HG03039 (cell line): Measurements from ENCODE around the gene PNPLA7.
"Not testable (repeated sequence)": the region's sequence is repeated elsewhere in the genome, so short reads cannot be mapped to it uniquely, and the experiment has no call there.

Source experiments
- ATAC-seq: cut with Tn5 transposase; IDR thresholded peaks from one replicate; pipeline ENCODE4 v1.9.1; 2021; ENCODE audit warnings: mild to moderate bottlenecking, moderate library complexity; ENCODE audit not compliant: unreplicated experiment

The PNPLA7 gene

DNA sequence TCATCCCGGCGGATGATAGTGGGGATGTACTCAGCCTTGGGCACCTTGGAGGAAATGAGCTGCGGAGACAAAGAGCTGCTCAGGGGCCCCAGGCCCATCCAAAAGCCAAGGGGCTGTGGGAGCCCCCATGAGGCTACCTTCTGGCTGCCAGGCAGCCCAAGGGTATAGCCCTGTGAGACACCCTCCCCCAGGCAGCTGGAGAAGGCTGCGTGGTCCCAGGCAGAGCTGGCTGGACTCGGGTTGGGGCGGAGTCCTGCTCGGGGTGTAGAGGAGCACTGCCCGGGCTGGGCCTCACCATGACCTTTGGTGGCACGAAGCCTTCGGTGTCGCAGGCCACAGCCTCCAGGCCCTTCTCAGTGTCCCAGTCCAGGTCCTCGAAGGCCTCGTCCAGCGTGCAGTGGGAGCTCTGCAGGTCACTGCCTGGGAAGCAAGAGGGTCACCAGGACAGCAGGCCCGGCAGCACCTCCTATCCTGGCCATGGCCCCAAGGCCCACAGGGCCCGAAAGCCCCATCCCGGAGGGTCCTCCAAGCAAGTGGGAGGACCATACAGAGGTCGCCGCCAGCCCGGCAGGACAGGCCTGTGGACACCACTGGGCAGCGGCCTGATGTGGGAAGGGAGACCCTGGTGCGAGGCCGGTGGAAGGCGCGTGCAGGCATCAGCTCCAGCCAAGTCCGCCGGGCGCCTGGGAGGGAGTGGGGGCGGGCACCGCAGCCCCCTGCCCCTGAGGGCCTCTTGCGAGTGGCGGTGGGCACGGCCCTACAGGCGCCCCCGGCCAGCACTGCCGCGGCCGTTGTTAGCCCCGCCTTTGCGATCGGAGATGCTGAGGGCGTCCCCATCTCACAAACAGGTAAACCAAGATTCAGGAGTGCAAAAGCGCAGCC lies 97.2 kb downstream of the PNPLA7 start:
- ATAC-seq, result no peak

DNA sequence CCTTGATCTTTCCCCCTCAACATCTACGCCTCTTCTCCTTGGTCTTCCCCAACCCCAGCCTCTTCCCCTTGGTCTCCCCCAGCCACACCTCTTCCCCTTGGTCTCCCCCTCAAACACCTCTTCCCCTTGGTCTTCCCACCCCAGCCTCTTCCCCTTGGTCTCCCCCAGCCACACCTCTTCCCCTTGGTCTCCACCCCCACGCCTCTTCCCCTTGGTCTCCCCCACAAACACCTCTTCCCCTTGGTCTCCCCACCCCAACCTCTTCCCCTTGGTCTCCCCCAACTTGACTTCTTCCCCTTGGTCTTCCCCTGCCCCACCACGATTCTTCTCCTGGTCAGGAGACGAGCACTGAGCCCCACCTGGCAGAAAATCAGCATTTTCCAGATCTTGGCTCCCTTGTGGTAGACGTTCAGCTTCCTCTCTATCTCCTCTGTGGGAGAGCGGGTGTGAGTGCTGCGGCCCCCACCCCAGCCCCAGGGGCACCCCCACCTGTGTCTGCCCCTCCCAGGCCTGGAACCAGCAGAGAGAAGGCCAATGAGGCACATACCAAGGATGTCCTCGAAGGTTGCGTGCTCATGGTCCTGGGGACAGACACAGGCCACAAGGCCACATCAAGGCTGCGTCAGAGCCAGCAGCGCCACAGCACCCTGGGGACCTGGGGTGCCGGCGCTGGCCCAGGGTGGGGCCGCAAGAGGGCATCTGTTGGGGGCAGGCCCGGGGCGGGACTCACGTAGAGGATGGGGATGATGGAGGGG lies 98.0 kb downstream of the PNPLA7 start:
- no peak for ATAC-seq

DNA sequence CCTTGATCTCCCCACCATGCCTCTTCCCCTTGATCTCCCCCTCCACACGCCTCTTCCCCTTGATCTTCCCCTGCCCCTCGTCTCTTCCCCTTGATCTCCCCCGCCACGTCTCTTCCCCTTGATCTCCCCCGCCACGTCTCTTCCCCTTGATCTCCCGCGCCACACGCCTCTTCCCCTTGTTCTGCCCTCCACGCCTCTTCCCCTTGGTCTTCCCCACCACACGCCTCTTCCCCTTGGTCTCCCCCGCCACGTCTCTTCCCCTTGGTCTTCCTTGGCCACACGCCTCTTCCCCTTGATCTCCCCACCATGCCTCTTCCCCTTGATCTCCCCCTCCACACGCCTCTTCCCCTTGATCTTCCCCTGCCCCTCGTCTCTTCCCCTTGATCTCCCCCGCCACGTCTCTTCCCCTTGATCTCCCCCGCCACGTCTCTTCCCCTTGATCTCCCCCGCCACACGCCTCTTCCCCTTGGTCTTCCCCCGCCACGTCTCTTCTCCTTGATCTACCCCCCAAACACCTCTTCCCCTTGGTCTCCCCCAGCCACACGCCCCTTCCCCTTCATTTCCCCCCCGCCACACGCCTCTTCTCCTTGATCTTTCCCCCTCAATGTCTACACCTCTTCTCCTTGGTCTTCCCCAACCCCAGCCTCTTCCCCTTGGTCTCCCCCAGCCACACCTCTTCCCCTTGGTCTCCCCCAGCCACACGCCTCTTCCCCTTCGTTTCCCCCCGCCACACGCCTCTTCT lies 98.8 kb downstream of the PNPLA7 start:
- ATAC-seq, result not testable (repeated sequence)

DNA sequence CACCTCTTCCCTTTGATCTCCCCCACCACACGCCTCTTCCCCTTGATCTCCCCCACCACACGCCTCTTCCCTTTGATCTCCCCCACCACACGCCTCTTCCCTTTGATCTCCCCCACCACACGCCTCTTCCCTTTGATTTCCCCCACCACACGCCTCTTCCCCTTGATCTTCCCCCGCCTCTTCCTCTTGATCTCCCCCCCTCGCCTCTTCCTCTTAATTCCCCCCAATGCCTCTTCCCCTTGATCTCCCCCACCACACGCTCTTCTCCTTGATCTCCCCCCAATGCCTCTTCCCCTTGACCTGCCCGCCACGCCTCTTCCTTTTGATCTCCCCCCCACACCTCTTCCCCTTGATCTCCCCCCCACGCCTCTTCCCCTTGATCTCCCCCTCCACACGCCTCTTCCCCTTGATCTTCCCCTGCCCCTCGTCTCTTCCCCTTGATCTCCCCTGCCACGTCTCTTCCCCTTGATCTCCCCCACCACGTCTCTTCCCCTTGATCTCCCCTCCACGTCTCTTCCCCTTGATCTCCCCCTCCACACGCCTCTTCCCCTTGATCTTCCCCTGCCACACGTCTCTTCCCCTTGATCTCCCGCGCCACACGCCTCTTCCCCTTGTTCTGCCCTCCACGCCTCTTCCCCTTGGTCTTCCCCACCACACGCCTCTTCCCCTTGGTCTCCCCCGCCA lies 99.5 kb downstream of the PNPLA7 start:
- not testable (repeated sequence) for ATAC-seq

DNA sequence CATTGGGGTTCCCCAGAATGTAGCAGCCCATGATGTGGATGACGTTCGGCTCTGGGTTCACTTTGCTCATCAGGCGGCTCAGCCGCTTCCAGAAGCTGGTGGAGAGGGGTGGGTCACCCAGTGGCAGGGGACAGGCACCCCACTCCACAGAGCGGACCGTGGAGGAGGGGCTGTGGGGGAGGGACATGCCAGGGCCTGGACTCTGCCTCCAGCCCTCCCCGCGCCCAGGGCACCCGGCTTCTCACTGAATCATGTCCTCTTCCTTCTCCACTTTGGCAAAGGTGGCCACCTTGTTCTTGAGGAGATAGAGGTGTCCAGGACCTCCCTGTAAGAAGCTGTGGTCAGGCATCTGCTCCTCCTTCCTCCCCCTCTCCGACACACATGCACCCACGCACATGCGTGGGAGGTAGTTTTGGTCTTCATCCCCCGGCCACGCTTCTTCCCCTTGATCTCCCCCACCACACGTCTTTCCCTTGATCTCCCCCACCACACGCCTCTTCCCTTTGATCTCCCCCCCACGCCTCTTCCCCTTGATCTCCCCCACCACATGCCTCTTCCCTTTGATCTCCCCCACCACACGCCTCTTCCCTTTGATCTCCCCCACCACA lies 100.2 kb downstream of the PNPLA7 start:
- no peak for ATAC-seq

DNA sequence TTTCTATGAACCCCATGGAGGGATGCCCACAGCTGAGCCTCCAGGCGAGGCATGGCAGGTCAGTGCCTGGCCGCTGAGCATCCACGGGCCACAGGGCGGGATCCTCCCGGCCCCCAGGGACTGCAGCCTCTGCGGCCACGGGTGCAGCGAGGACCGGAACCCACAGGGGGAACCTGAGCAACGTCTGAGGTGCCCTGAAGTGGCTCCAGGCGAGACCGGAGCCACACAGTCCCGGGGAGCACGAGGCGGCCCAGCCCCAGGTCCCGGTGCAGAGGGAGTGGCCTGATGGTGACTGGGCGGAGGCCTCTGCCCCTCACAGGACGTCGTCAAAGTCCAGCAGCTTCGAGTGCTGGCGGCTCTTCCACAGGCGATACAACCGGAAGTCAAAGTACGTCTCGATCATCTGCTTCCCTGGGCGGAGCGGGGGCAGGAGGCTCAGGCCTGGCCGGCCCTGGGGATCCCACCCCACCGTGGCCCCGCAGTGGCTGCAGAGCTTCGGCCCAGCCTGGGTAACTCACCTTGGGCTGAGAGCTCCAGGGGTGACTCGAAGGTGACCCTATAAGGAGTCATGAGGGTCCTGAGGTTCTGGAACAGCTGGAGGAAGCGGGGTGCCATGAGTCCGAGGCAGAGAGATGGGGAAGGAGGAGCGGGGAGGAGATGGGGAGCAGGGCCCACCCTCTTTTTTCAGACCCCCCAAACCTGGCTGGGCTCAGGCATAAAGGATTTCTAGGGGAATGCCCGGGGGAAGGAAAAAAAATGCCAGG lies 100.9 kb downstream of the PNPLA7 start:
- ATAC-seq, result no peak

DNA sequence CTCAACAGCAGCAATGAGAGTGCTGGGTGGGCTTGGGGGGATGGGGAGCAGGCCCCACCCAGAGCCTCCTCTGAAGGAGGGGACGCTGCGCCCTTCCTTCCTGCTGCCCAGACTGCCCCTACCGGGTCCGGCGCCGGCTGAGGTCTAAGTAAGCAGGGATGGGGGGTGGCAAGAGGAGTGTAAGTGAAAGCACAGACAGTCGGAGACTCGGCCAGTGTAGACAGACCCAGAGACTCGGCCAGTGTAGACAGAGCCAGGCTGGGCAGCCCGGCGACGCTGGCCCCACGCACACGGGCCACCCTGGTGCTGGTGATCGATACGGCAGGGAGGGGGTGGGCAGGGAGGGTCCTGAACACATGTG lies 101.6 kb downstream of the PNPLA7 start:
- no peak for ATAC-seq

DNA sequence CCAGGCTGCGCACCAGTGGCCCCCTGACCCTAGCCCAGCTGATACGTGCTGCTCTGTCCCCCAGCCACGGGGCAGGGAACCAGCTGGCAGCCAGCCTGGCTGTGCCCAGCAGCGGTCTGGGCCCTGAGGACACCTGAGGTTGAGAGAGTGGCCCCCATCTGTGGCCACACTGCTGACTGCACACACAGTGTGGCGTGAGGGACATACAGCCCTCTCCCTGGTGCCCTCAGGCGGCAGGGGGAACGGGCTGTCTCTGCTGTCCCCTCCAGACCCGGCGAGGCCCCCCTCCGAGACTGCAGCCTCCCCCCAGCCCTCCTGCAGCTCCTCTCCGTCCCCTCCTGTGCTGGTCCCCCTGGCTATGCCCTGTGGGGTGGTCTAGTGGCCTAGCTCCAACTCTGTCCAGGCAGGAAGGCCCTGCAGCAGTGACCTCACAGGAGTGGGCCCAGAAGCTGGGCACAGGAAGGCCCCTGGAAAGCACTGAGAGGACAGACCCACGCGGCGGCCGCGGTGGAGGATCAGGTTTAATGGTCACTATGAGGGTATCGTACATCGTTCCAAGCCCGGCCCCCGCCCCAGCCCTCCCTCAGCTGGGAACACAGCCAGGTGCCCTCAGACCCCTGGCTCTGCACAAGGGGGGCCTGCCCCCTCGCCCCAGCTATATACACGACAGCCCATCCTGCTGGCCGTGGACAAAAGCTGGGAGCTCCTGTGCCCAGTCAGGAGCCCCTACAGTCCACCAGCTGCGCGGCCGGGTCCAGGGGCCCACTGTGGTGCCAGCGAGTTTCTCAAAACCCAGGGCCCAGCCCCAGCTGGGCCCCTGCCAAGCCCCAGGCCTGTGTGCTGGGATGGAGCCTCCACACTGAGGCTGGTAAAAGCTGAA lies 102.2 kb downstream of the PNPLA7 start:
- ATAC-seq, result no peak

DNA sequence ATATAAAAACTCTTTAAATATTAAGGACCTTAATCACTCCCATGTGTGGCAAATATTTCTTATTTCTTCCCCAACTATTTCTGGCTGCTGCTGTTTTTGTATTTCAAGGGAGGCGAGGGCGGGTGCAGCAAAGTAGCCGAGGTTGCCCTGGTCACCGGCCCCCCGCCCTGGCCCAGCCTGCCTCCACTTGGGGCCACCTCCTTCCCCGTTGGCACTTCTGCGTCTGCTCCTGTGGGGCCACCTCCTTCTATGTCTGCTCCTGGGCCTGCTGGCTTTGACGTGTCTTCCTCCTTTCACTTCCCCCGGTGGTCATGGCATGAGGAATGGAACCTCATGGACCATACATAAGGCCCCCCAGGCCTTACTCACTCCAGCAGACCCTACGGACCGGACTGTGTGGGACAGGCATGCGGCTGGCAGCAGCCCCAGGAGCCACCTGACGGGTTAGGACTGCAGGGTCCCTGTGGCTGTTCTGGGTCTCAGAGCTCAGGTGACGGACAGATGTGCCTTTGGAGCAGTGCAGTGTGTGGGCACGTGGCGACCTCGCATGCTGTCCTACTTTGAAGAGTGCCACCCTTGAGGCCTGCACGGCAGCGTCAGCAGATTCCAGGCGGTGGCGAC lies 103.2 kb downstream of the PNPLA7 start:
- no peak for ATAC-seq

DNA sequence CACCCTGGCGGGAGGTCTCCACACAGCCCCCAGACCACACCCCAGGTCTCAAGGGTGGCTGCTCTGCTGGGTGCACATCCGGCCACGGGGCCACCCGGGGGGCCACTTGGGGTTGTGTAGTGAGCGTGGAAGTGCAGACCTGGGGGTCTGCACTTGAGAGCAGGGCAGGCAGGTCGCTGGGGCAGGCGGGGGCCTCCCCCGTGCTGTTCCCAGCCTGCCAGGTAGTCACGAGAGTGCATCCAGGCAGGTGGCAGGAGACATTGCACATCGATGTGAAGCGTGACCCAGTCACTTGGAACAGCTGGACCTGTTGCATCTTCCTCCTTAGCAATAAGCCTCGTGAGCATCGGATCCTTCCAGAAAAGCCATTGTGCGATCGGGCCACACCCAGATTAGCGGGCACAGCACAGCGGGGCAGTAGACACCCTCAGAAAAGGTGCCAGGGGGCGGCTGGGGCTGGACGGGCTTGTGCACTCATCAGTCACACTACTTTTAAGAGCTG lies 104.2 kb downstream of the PNPLA7 start:
- no peak for ATAC-seq

DNA sequence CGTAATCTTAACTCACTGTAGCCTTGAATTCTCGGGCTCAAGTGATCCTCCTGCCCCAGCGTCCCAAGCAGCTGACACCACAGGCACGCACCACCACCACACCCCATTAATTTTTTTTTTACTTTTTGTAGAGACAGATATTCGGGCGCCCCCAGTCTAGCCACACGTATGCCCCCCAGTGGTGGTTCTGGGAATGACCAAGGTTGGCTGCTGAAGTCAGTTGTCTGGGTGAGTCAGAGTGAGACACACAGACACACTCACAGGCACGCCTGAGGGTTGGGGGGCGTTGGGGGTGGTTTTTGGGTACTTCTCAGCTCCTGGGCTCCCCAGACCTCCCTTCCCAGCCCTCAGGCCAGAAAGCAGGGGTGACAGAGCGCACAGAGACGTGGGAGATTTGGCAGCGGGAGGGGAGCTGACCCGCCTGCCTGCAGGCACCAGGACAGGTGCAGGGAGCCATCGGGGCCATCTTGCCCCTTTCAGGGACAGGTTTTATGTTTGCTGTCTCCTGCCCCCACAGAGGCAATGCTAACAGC lies 104.9 kb downstream of the PNPLA7 start:
- no peak for ATAC-seq

DNA sequence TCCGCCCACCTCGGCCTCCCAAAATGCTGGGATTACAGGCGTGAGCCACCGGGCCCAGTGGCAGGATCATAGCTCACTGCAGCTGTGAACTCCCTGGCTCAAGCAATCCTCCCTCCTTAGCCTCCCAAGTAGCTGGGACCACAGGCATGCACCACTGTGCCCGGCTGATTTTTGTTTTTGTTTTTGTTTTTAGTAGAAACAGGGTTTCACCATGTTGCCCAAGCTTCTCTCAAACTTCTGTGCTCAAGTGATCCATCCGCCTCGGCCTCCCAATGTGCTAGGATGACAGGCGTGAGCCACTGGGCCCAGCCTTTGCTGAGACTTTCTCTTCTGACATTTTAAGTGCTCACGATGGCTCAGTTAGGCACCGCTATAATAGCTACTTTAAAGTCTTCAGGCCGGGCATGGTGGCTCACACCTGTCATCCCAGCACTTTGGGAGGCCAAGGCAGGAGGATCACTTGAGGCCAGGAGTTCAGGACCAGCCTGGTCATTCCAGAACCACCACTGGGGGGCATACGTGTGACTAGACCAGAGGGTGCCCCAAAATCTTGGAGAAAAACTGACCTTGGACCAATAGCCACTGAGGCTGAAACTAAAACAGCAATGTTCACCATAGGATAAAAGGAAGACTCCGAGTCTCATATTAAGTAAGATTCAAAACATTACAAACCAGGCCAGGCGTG lies 106.0 kb downstream of the PNPLA7 start:
- no peak for ATAC-seq

DNA sequence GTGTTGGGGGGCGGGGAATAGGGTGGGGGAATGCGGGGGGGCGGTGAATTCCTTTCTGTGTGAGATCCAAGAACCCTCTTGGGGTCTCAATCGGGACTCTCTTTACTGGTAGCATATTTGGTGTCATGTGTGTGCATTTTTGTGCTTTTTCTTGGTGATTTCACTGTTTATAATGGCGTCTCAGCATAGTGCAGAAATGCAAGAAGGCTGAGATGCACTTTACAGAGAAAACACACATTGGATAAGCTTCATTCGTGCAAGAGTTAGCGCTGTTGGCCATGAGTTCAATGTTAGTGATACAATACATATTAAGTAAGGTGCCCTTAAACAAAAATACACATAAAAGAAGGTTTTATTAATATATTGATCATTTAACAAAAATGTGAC lies 108.3 kb downstream of the PNPLA7 start:
- ATAC-seq, result no peak

DNA sequence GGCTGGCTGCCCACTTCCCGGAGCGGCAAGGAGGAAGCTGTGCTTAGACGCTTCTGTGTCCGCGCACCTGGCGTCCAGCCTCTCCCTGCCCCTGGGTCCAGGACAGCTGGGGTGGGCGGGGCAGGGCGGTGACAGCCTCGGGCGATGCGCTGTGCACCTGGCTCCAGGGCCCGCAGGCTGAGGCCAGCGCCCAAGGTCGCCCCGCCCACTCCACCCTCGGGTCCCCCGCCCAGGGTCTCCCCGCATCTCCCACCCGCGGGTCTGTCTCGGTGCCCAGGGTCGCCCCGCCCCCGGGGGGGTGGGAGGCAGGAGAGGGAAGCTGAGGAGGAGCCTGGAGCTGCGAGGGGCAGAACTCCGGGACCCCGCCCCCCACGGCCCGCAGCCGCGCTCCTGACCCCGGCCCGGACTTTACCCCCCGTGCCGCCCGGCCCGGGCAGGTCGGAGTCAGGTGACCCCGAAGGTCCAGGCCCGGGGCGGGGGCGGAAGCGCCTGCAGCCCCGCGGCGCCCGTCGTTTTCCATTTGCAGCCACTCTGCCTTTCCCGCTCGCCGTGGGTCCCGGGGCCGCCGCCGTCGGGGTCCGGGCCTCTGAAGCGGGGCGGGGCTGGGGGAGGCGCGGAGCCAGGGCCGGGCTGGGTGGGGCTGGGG lies 108.8 kb downstream of the PNPLA7 start, which contains the start of gene ENTPD8:
ENTPD8 (minus strand) TSS at position 69 of the 646 bp plus-strand sequence. CDS start 3,072 bp downstream, outside the sequence.
- no peak for ATAC-seq

DNA sequence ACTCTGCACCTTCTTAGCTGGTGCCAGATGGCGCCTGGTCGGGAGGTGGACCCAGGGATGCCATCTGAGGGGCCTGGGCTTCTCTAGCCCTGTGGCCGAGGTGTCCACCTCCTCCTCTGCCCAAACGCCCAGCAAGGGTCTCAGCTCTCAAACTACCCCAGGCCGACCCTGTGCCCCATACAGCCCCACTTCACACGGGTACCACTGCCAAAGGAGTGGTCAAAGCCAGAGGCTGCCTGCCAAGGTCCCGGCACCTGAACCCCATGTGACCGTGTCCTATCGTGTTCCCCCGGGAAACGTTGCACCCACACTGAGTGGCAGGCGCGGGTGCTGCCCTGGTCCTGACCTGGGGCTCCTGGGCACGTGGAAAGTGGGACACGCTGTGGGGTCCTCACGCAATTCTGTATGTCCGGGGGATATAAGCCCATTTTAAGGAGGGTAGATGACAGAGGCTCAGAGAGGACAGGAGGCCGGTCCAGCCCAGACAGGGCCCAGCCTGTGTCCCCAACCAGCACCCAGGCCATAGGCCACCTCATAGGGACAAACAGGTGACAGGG lies 111.0 kb downstream of the PNPLA7 start:
- ATAC-seq, result no peak

DNA sequence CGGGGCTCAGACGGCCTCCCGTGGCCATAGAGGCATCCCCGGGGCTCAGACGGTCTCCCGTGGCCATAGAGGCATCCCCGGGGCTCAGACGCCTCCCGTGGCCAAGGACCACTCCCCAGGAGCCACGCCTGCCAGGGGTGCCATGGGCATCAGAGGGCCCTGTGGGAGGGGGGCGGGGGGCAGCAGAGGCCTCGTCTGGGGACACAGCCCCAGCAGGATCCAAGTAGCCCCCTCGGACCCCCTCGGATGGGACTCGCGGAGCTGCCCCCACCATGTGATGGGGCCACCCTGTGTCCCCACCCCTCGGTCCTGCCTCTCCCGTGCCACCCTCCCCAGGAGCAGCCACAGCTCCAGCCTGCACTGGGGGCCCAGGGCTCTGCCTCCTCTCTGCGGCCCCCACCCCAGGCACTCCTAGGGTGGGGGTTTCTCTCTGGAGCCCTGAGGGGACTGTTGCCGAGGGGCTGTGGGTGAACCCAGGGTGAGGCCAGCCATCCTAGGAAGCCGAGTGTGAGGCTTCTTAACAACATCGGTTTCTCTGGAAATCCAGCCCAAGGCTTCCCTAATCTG lies 111.5 kb downstream of the PNPLA7 start:
- ATAC-seq, result no peak
